HG03469 (cell line): Measurements from ENCODE around the gene TLE2.

Experiments
- ATAC-seq: cut with Tn5 transposase; IDR thresholded peaks from one replicate; pipeline ENCODE4 v1.9.1; 2021; ENCODE audit warnings: mild to moderate bottlenecking, moderate library complexity, moderate number of reproducible peaks; ENCODE audit not compliant: unreplicated experiment

The TLE2 gene

DNA sequence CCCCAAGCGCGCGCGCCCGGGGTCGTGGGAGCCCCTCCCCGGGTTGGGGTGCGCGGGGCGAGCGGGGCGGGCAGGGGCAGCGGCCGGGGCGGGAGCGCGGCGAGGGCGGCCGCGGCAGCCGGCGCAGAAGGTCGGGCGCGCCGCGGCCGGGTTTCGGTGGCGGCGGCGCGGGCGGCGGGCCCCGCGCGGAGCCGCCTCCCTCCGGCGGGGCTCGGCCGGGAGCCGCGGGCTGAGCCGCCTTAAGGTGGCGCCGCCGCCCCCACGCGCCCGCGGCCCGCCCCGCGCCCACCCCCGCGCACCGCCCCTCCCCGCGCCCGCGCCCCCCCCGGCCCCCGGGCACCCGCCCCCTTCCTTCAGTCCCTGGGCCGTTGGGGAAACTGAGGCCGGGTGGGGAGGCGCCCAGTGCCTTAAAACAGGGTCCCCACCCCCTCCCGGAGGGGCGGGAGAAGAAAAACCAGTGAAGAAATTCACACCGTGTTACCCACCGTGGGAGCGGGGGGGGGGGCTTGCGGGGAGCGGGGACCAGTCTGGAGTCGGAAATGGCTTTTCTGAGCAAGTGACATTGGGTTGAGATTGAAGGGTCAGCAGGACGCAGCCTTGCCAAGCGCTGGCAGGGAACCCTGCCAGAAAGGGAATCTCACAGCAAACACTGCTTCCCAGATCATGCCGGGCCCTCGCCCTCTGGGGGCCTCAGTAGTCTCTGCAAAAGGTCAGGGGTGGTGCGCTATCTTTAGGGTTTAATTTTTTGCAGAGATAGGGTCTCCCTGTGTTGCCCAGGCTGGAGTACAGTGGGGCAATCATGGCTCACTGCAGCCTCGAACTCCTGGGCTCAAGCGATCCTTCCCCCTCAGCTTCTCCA is at the start of gene TLE2:
TSS of gene TLE2 (minus strand) at position 216 of the 859 bp plus-strand sequence. CDS start 376 bp downstream, outside the sequence.
- no peak for ATAC-seq

DNA sequence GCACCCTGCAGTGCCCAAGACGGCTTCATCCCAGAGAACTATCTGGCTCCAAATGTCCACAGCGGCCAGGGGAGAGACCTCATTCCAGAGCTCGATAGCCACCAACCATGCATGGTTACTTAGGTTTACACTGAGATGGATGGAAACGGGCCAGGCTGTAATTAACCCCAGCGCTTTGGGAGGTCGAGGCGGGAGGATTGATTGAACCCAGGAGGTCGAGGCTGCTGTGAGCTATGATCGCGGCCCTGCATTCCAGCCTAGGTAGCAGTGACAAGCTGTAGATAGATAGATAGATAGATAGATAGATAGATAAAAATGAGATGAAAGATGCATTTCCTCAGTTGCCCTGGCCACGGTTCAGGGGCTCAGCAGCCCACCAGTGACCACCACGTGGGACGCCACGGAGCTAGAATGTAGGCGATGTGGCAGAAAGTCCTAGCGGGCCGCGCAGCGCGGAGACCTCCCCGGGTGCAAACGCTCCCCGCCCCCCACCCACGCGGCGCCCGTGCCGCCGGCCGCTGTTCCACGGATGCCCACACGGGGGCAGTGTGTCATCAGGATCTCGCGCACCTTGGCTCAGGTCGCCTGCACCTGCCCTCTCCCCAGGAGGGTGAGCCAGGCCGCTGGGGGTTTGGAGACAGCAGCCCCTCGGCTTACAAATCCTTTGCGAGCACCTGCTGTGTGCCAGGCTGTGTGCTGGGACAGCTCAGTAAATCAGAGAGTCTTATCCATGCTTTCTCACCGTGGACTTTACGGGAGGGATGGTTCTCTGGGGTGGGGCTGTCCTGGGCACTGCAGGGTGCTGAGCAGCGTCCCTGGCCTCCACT is 46.7 kb upstream of the TLE2 start:
- ATAC-seq = no peak

DNA sequence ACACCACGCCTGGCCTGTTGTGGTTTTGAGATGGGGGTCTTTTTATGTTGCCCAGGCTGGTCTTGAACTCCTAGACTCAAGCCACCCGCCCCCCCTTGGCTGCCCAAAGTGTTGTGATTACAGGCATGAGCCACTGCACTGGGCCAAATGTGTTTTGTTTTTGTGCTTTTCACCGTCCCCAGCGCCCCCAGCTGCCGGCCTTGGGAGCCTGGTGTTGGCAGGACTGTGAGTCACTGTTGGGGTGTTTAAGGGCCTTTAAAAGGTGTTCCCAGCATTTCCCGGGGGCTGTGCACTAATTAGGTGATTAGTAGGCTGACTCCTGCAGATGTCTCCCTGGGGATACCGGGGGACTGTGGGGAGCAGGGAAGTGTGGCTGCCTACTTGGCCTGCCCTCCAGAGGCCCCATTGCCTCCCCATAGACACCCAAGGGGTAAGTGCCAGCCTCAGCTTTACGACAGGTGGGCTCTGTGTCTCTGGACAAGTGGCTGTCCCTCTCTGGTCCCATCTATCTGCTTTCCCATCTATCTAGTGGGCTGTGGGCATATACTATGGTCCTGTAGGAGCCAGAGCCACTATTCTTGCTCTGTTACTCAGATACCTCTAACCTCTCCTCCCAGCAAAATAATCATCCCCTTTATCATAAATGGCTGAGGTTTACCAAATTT is 45.0 kb upstream of the TLE2 start:
- no peak for ATAC-seq

GRCh38 chr19:3073159-3073563 is 44.1 kb upstream of the TLE2 start:
- no peak for ATAC-seq

- ATAC-seq = no peak
Measured at GRCh38 chr19:3071768-3072167, 42.7 kb upstream of the TLE2 start.

- no peak for ATAC-seq
Measured at GRCh38 chr19:3068071-3068470, 39.0 kb upstream of the TLE2 start.

- ATAC-seq = no peak
Measured at GRCh38 chr19:3067563-3067962, 38.5 kb upstream of the TLE2 start.

DNA sequence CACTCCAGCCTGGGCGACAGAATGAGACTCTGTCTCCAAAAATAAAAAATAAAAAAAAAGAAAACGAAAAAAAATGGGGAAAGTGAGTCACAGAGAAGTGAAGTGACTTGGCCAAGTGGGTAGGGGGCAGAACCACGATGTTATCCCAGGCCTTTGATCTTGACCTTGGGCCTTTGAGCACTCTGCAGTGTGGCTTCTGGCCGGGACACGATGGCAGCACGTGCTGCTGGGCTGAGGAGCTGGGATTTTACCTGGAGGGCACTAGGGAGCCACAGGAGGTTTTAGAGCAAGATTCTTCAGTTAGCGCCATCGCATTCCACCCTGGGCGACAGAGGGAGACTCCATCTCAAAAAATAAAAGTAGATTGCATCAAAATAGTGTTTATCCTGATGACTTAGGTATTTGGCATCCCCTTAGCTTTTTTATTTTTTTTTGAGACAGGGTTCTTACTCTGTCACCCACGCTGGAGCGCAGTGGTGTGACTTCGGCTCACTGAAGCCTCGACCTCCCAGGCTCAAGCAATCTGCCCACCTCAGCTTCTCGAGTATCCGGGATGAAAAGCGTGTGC is 37.5 kb upstream of the TLE2 start:
- no peak for ATAC-seq

DNA sequence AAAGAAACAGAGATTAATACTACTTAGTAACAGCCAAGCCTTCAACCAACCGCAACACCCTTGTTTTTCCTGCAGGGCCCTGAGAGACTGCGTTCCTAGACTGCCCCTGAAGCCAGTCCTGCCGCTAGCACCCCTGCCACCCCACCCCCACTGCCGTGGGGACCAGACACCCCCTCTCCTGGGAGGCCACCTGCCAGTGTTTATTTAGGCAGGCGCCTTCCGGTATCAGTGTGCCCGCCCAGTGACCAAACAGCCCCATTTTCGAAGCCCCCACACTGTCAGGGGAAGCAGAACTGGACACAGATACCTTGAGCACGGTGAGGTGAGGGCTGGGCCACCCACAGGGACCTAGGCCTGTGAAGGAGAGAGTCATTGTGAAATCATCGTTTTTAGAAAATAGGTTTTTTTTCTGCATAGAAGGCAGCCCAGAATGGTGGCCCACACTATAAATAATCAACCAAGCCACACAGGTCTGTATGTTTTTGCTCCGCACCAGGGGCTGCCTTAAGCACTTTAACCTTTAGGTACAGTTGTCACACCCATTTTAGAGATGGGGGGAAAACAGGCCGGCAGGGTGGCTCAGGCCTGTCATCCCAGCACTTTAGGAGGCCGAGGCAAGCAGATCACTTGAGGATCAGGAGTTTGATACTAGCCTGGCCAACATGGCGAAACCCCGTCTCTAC is 36.7 kb upstream of the TLE2 start:
- ATAC-seq = no peak

- ATAC-seq = no peak
Measured at GRCh38 chr19:3064011-3064330, 34.9 kb upstream of the TLE2 start.

- ATAC-seq = no peak
Measured at GRCh38 chr19:3062165-3063105, 33.4 kb upstream of the TLE2 start, which contains the start of gene TLE5. TLE5 (minus strand) TSS chr19:3062495; CDS start chr19:3062200, 295 bp downstream.

GRCh38 chr19:3061182-3062161 is 32.4 kb upstream of the TLE2 start:
- ATAC-seq = no peak

DNA sequence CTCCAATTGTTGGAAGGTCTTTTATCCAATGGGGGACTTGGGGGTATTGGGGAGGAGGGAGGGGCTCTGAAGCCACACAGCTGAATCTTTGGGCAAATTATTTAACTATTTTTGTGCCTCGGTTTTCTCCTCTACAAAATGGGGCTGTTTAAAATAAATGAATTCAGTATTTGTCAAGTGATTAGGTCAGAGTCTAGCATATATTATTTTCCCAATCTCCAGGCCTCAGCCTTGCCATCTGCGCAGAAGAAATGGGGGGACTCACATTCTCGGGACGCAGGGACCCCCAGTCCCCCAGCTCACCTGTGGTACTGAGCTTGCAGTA is 31.7 kb upstream of the TLE2 start:
- no peak for ATAC-seq

DNA sequence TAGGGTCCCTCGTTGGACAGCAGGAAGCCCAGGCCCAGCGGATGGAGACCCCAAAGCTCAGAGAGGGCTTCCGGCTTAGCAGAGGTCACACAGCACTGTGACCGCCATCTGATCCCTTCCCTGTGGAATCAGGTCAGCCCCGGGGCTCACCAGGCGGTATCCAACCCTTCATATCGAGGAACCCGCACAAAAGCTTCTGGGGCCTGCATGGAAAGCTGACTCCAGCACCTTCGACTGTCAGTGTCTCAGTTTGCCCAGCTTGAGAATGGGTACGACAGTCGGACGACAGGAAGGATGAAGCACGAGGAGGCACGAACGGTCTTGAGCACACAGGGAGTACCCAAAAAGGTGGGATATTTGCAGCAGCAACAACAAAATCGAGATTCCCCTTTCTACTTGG is 30.6 kb upstream of the TLE2 start:
- ATAC-seq = no peak

GRCh38 chr19:3058821-3059314 is 29.8 kb upstream of the TLE2 start:
- no peak for ATAC-seq

- no peak for ATAC-seq
Measured at GRCh38 chr19:3058009-3058820, 29.1 kb upstream of the TLE2 start.

DNA sequence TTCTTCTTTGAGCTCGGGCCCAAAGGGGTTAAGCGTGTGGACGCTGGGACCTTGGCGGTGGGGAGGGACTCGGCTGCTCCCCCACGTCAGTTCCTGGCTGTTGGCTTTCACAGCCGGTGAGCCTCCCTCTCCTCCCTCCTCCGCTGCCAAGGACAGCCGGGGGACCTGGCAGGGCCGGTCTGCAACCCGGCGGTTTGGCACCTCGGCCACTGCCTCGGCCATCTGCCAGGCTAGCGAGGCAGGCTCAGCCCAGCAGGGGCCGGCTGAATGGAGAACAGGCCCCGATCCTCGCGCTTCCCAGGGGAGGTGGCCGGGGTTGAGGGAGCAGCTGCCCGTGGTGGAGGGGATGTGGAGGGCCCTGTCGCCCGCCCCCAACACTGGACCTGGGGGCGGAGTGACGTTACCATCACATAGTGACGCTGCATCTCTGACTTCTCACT is 28.2 kb upstream of the TLE2 start:
- no peak for ATAC-seq
